ENCODE measurements around the gene TIAM2. TPM values are rescaled to one million over a fixed set of nuclear protein-coding genes. Genes with fewer than 3 reads are reported as not detected.

TIAM2 gene
- total RNA-seq, 2 experiments from 2014 or later: 4.4 to 5.3 TPM

- DNase-seq (no peak), ATAC-seq (ENCODE audit: poor library complexity) (no peak)
- H3K4me3 ChIP-seq (ENCODE audit: low read length): no peak overlapping the region
- no peaks in the 10 kb centered on the region for H3K9me3 ChIP-seq (ENCODE audit: control insufficient read depth in 1 of 2, insufficient read depth in 1 of 2, low read length in 2 of 2)
- peaks cover 19% of the 10 kb centered on the region for H3K4me1 ChIP-seq (ENCODE audit: insufficient read depth, low read length)
- POLR2A ChIA-PET: no interaction called here
- Mint-ChIP-seq H3K4me3 (no peak overlapping the region), H3K4me1 (ENCODE audit: low read depth) (peaks cover 20% of the 10 kb centered on the region), H3K9me3 (no peaks in the 10 kb centered on the region), H3K36me3 (ENCODE audit: low read depth) (no peaks in the 10 kb centered on the region), H3K27ac (no peak overlapping the region), H3K27me3 (no peaks in the 10 kb centered on the region)
- H3K27ac ChIP-seq (ENCODE audit: low read depth in 1 of 2, low read length in 2 of 2): no peak overlapping the region
- CTCF ChIA-PET: no interaction called here
- no peaks in the 10 kb centered on the region for H3K36me3 ChIP-seq (ENCODE audit: insufficient read depth, low read length)
- TF ChIP-seq CTCF (IDR thresholded peaks at IDR 0.05): no peak
- intact Hi-C loops (cut with DNase I, micrococcal nuclease): loop anchor here in 1 of 2 experiments (10.0 kb wide), 1 partner anchor 339 kb away; no protein-coding TSS in a partner anchor
- H3K27me3 ChIP-seq (ENCODE audit: control insufficient read depth in 1 of 2, insufficient read depth in 2 of 2, low read length in 2 of 2): no peaks in the 10 kb centered on the region
Observed at GRCh38 chr6:155185544-155185943, 190.4 kb downstream of the TIAM2 start.

GRCh38 chr6:155186052-155186658 lies 191.0 kb downstream of the TIAM2 start:
- Mint-ChIP-seq H3K27ac (no peak overlapping the region), H3K4me1 (ENCODE audit: low read depth) (peaks cover 20% of the 10 kb centered on the region), H3K4me3 (no peak overlapping the region), H3K27me3 (no peaks in the 10 kb centered on the region), H3K9me3 (no peaks in the 10 kb centered on the region), H3K36me3 (ENCODE audit: low read depth) (no peaks in the 10 kb centered on the region)
- H3K9me3 ChIP-seq (ENCODE audit: control insufficient read depth in 1 of 2, insufficient read depth in 1 of 2, low read length in 2 of 2): no peaks in the 10 kb centered on the region
- H3K27me3 ChIP-seq (ENCODE audit: control insufficient read depth in 1 of 2, insufficient read depth in 2 of 2, low read length in 2 of 2): no peaks in the 10 kb centered on the region
- H3K4me1 ChIP-seq (ENCODE audit: insufficient read depth, low read length): peaks cover 19% of the 10 kb centered on the region
- ChIA-PET POLR2A (no interaction called here), CTCF (no interaction called here)
- H3K4me3 ChIP-seq (ENCODE audit: low read length): no peak overlapping the region
- H3K27ac ChIP-seq (ENCODE audit: low read depth in 1 of 2, low read length in 2 of 2): no peak overlapping the region
- no peaks in the 10 kb centered on the region for H3K36me3 ChIP-seq (ENCODE audit: insufficient read depth, low read length)
- intact Hi-C loops (cut with DNase I, micrococcal nuclease): loop anchor here in 1 of 2 experiments (10.0 kb wide), 1 partner anchor 339 kb away; no protein-coding TSS in a partner anchor
- DNase-seq (peak in 1 of 14 experiments; percentile 9), ATAC-seq (ENCODE audit: poor library complexity) (no peak)
- TF ChIP-seq CTCF (IDR thresholded peaks at IDR 0.05): no peak

GRCh38 chr6:155187106-155187505 lies 192.0 kb downstream of the TIAM2 start:
- Histone ChIP-seq H3K27ac (ENCODE audit: low read depth in 1 of 2, low read length in 2 of 2) (no peak overlapping the region), H3K9me3 (ENCODE audit: control insufficient read depth in 1 of 2, insufficient read depth in 1 of 2, low read length in 2 of 2) (no peaks in the 10 kb centered on the region), H3K36me3 (ENCODE audit: insufficient read depth, low read length) (no peaks in the 10 kb centered on the region), H3K4me1 (ENCODE audit: insufficient read depth, low read length) (peaks cover 19% of the 10 kb centered on the region), H3K27me3 (ENCODE audit: control insufficient read depth in 1 of 2, insufficient read depth in 2 of 2, low read length in 2 of 2) (no peaks in the 10 kb centered on the region), H3K4me3 (ENCODE audit: low read length) (no peak overlapping the region)
- ATAC-seq (ENCODE audit: poor library complexity) (no peak), DNase-seq (peak in 1 of 14 experiments; percentile 16)
- no peaks in the 10 kb centered on the region for H3K27me3 Mint-ChIP-seq
- peaks cover 20% of the 10 kb centered on the region for H3K4me1 Mint-ChIP-seq (ENCODE audit: low read depth)
- intact Hi-C loops (cut with DNase I, micrococcal nuclease): loop anchor here in 1 of 2 experiments (10.0 kb wide), 1 partner anchor 338 kb away; no protein-coding TSS in a partner anchor
- no peaks in the 10 kb centered on the region for H3K36me3 Mint-ChIP-seq (ENCODE audit: low read depth)
- no peak overlapping the region for H3K27ac Mint-ChIP-seq
- H3K9me3 Mint-ChIP-seq: no peaks in the 10 kb centered on the region
- no peak overlapping the region for H3K4me3 Mint-ChIP-seq
- ChIA-PET CTCF (no interaction called here), POLR2A (no interaction called here)
- TF ChIP-seq CTCF (IDR thresholded peaks at IDR 0.05): no peak

Data from CD4-positive, alpha-beta T cell (primary cell).